Heart left ventricle (tissue), 16 donors: Measurements from ENCODE around the gene MRPS14. TPM values are rescaled to one million over a fixed set of nuclear protein-coding genes. Genes with fewer than 3 reads are reported as not detected.

Source experiments
- ATAC-seq, 4 donors: fragments of 200-7000 bp; cut with Tn5 transposase; one replicate each; pipeline ENCODE4 v1.9.1; 2020 to 2022; ENCODE audit warnings: moderate library complexity in 4 of 4, mild to moderate bottlenecking in 3 of 4, moderate number of reproducible peaks in 1 of 4
- DNase-seq, 5 donors: peaks; one replicate each; pipeline ENCODE4 v3.0.0-alpha.2; 2020
- H3K27ac ChIP-seq, 12 donors: fragments of 200-600 bp; sonication (generic) in 4 of 12; one replicate each; pipeline versions ENCODE4 v1.5.0 to v1.8.0; 2016 to 2022; ENCODE audit warnings: mild to moderate bottlenecking in 2 of 12
- H3K27me3 ChIP-seq, 9 donors: fragments of 200-600 bp; sonication (generic) in 2 of 9; one replicate each; pipeline versions ENCODE4 v1.5.1 to v1.8.0; 2016 to 2022; ENCODE audit warnings: mild to moderate bottlenecking in 3 of 9
- H3K36me3 ChIP-seq, 9 donors: fragments of 200-600 bp; sonication (generic) in 2 of 9; one replicate each; pipeline versions ENCODE4 v1.5.0 to v1.8.0; 2018 to 2022; ENCODE audit warnings: mild to moderate bottlenecking in 2 of 9
- H3K4me1 ChIP-seq, 12 donors: fragments of 200-600 bp; sonication (generic) in 4 of 12; one replicate each; pipeline versions ENCODE4 v1.5.0 to v1.8.0; 2016 to 2022; ENCODE audit warnings: mild to moderate bottlenecking in 3 of 12
- H3K4me3 ChIP-seq, 12 donors: fragments of 200-600 bp; sonication (generic) in 4 of 12; one replicate each; pipeline versions ENCODE4 v1.5.0 to v1.8.0; 2017 to 2022; ENCODE audit warnings: mild to moderate bottlenecking in 9 of 12, moderate library complexity in 4 of 12
- H3K9me3 ChIP-seq, 12 donors: fragments of 200-600 bp; sonication (generic) in 4 of 12; one replicate each; pipeline versions ENCODE4 v1.5.0 to v1.8.0; 2016 to 2022; ENCODE audit warnings: mild to moderate bottlenecking in 1 of 12
- POLR2A ChIP-seq, 2 donors: fragments of 450-650 bp; IDR thresholded peaks; one replicate each; pipeline ENCODE4 v1.6.1; 2017; ENCODE audit warnings: antibody characterized with exemption in 2 of 2, mild to moderate bottlenecking in 2 of 2, moderate library complexity in 2 of 2
- WGBS, 4 donors: extraction: QIAGEN DNeasy Blood & Tissue Kit in 2 of 4; methylation state at CpG; one replicate each; pipeline versions ENCODE4 v1.1.5 to v1.1.7; 2013 to 2018; 5-methylcytosine and 5-hydroxymethylcytosine counted together
- intact Hi-C, 10 donors: fragments of 100-400 bp; cut with DNase I; formaldehyde crosslinking; loops; one replicate each; pipeline versions ENCODE4 v1.11.1 to v1.14.2; 2022
- polyA plus RNA-seq, 2 donors: library from polyadenylated mRNA; stranded (reverse); fragments of 200-250 nt; gene quantifications; one replicate each; pipeline ENCODE4 v1.2.3, GENCODE V29; 2013
- total RNA-seq, 9 donors: library from RNA; depleted of rRNA in 2 of 9; stranded (reverse); fragments of >200 nt in 2 of 9; fragmentation: NEBNext Ultra II Directional in 3 of 9; extraction: Animal tissue kit (Norgen Biotek cat#: 25700) in 3 of 9; gene quantifications; one replicate each; pipeline versions ENCODE4 v1.1.0 to v1.2.4, GENCODE V29; 2016 to 2023
- TF ChIP-seq, protein P1 (sequence below), 12 donors: fragments of 200-600 bp; sonication (generic) in 4 of 12; IDR thresholded peaks; one replicate each; pipeline versions ENCODE4 v1.5.0 to v1.8.0; 2018 to 2022; ENCODE audit warnings: antibody characterized with exemption in 12 of 12, mild to moderate bottlenecking in 5 of 12
- donor health status: ischemic (EF 13 %, LVEDD 7.1; RV severe dilation, severe dysfunction).
- donor health status: healthy with polysubstance abuse.
- donor health status: DM: no; HTN: yes; CAD: no.
- donor health status: DM: no; HTN: no; CAD: no.
- donor health status: ischemic (EF 25% LVEDD 6.9; RV normal size, moderate dysfunction).
- donor health status: ischemic (EF 25% LVEDD 5.7; RV mildly dilated, moderate dysfunction).
- donor health status: healthy.
- donor health status: DM: yes; HTN: yes; CAD: no.
- donor health status: ischemic (EF 35%, LVEDD 5.7; RV mildly dilated, moderate dysfunction).
- donor health status: nonischemic (EF 11% LVEDD 7.7; RV severe dilation, severe dysfunction).
- donor health status: DM: yes; HTN: yes; CAD: no.
- donor health status: PGD.
- donor health status: ischemic (EF 29% LVEDD 5.4; RV normal size, mild dysfunction).
- donor health status: nonischemic (EF 23%, LVEDD 6.1; RV moderate dilation, normal function).

The MRPS14 gene
- total and polyA plus RNA-seq, 11 donors: 12.4 to 27.0 (median 22.7) TPM

DNA sequence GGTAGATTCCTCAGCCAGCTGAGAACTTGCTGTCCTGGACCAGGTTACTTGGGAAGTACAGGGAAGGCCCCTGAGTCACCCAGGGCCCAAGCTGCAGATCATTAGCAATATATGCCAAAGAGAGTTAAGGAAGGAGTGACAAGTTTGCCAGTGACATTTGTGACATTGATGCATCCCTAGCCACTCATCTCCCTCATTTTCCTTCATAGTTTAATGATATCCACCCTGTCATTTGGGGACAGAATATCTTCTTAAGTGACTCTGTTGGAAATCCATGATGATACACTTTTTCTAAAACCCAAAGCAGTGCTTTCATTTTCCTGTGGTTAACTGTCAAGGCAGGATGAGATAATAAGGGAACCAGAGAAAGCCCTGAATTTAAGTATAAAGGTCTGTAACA lies 47.6 kb upstream of the MRPS14 start:
- DNase-seq (no peak), ATAC-seq (no peak)
- intact Hi-C loops: loop anchor here in 1 of 10 donors (5.0 kb wide), 1 partner anchor 51 kb away; no protein-coding TSS in a partner anchor
- peaks cover 0 to 29% (median 8%) of the 10 kb centered on the region in 12 donors for H3K4me1 ChIP-seq
- H3K9me3 ChIP-seq: no peaks in the 10 kb centered on the region
- H3K36me3 ChIP-seq: no peaks in the 10 kb centered on the region
- H3K27ac ChIP-seq: peak overlapping the region in 6 of 12 donors; percentile 1 to 56 (median 18)
- no peak overlapping the region for H3K4me3 ChIP-seq
- peaks cover 0 to 12% (median 0%) of the 10 kb centered on the region in 9 donors for H3K27me3 ChIP-seq
- TF ChIP-seq, protein P1, sequence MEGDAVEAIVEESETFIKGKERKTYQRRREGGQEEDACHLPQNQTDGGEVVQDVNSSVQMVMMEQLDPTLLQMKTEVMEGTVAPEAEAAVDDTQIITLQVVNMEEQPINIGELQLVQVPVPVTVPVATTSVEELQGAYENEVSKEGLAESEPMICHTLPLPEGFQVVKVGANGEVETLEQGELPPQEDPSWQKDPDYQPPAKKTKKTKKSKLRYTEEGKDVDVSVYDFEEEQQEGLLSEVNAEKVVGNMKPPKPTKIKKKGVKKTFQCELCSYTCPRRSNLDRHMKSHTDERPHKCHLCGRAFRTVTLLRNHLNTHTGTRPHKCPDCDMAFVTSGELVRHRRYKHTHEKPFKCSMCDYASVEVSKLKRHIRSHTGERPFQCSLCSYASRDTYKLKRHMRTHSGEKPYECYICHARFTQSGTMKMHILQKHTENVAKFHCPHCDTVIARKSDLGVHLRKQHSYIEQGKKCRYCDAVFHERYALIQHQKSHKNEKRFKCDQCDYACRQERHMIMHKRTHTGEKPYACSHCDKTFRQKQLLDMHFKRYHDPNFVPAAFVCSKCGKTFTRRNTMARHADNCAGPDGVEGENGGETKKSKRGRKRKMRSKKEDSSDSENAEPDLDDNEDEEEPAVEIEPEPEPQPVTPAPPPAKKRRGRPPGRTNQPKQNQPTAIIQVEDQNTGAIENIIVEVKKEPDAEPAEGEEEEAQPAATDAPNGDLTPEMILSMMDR (IDR thresholded peaks at IDR 0.05): no peak
- no peak for TF ChIP-seq POLR2A (IDR thresholded peaks at IDR 0.05)

DNA sequence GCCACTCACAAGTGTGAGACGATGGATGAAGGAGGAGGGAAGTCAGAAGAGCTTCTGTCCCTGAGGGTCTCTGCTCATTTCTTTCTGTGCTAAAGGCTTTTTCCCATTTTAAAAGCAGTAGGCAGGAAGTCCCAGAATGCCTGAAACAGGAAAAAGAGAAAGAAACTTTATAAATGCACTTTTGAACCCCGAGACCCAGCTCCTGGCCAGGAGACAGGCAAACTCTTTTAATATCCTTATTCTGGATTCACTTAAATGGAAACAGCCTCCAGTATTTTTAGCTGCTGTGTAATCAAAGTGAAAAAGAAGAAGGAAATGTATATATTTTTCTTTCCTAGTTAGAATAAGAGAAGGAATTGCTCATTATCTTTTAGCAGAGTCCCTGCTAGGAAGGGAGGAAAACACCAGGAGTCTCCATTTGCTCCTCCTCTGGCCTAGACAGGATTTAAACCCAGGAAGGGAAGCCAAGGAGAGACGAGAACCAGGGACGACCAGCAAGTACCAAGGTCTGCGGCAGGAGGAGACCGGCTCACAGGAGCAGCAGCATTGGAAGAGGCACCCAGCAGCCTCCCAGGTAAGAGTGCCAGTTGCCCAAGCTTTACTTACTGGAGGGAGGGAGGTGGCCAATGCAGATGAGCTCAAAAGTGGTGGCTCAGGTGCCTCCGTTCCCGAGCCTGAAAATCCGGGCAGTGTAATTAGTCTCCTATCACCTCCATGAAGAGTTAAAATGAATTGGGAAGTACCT lies 44.3 kb upstream of the MRPS14 start, which contains the start of gene TNN:
Gene TNN, plus strand, starts transcription at position 472 of the 745 bp plus-strand sequence. CDS start 9,586 bp downstream, outside the sequence.
- TF ChIP-seq, protein P1 (IDR thresholded peaks at IDR 0.05): no peak
- TF ChIP-seq POLR2A (IDR thresholded peaks at IDR 0.05): no peak
- intact Hi-C loops: no loop called here
- Histone ChIP-seq H3K27me3 (peaks cover 0 to 12% (median 0%) of the 10 kb centered on the region in 9 donors), H3K9me3 (no peaks in the 10 kb centered on the region), H3K4me3 (no peak within 1 kb of the TSS), H3K27ac (no peak within 1 kb of the TSS), H3K36me3 (no peaks in the 10 kb centered on the region), H3K4me1 (peaks cover 0 to 23% (median 8%) of the 10 kb centered on the region in 12 donors)
- DNase-seq (no peak), ATAC-seq (no peak)
- WGBS, 4 donors: 53 to 63% (median 60%) methylated on average over 9 of the region's 9 CpGs

DNA sequence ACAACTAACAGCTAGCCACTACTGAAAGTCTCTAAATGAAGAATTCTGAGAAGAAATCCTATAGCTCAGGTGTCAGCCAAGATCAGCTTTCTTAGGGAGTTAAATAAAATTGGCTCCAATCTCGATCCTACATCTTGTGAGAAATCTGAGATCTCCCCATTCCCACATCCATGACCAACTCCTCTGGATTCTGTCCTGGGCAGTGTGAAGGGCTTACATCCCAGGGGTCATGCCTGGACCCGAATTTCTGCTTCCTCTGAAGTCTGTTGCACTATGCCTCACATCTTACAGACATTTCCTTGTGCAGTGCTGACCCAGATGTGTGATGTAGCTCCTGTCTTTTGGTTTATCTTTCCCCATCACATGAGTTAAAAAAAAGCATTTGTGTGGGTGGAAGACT lies 39.6 kb upstream of the MRPS14 start:
- Histone ChIP-seq H3K4me3 (no peak overlapping the region), H3K4me1 (no peaks in the 10 kb centered on the region), H3K27me3 (no peaks in the 10 kb centered on the region), H3K36me3 (no peaks in the 10 kb centered on the region), H3K9me3 (peaks cover 0 to 8% (median 0%) of the 10 kb centered on the region in 12 donors), H3K27ac (no peak overlapping the region)
- ATAC-seq: no peak
- intact Hi-C loops: no loop called here
- TF ChIP-seq POLR2A (IDR thresholded peaks at IDR 0.05): no peak
- TF ChIP-seq, protein P1 (IDR thresholded peaks at IDR 0.05): no peak
- 51 to 61% (median 58%) methylated on average over 2 of the region's 2 CpGs for WGBS, 4 donors
- no peak for DNase-seq

DNA sequence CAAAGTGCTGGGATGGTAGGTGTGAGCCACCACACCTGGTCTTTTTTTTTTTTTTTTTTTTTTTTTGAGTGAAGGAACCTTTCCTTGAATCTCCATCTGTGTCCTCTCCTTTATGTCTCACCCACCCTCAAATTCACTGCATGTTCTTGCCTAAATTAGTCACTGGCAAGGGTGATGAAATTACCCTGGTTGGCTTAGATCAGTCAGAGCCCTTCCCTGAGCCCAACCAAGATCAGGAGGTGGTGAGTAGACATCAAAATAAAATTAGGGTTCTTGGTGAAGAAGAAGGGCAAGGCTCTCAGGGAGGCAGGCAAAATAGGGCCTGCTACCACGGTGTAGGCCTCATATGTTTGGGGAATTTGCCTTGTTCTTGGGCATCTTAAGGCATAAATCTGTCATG lies 39.1 kb upstream of the MRPS14 start:
- Histone ChIP-seq H3K4me1 (no peaks in the 10 kb centered on the region), H3K9me3 (peaks cover 0 to 9% (median 0%) of the 10 kb centered on the region in 12 donors), H3K27me3 (no peaks in the 10 kb centered on the region), H3K4me3 (no peak overlapping the region), H3K27ac (no peak overlapping the region), H3K36me3 (no peaks in the 10 kb centered on the region)
- WGBS, 4 donors: 84 to 89% (median 86%) methylated on average over 1 of the region's 1 CpG
- no peak for ATAC-seq
- no peak for TF ChIP-seq POLR2A (IDR thresholded peaks at IDR 0.05)
- TF ChIP-seq, protein P1 (IDR thresholded peaks at IDR 0.05): no peak
- no peak for DNase-seq
- intact Hi-C loops: no loop called here
